ENCODE data around the gene LRRC4C.

The LRRC4C gene

GRCh38 chr11:41313226-41313625 is 146.2 kb downstream of the LRRC4C start:
- H3K27me3 ChIP-seq (replicated peaks; ENCODE audit: control insufficient read depth, insufficient read depth, low read length): no peaks in the 10 kb centered on the region
- no peak for TF ChIP-seq CTCF (IDR thresholded peaks at IDR 0.05; ENCODE audit: insufficient read depth, low read length, poor library complexity, severe bottlenecking)
- no peak for DNase-seq (ENCODE audit: extremely low read depth, insufficient read length)

GRCh38 chr11:41309716-41310115 is 149.7 kb downstream of the LRRC4C start:
- no peak overlapping the region for H3K4me3 ChIP-seq (replicated peaks; ENCODE audit: low read depth, low read length)
- no peaks in the 10 kb centered on the region for H3K36me3 ChIP-seq (ENCODE audit: control insufficient read depth, insufficient read depth, low read length)
- DNase-seq (ENCODE audit: extremely low read depth, insufficient read length): no peak
- peak; percentile 55 for TF ChIP-seq CTCF (IDR thresholded peaks at IDR 0.05; ENCODE audit: insufficient read depth, low read length, poor library complexity, severe bottlenecking)
- H3K27me3 ChIP-seq (replicated peaks; ENCODE audit: control insufficient read depth, insufficient read depth, low read length): no peaks in the 10 kb centered on the region

More at GRCh38 chr11:41313226-41313625, 146.2 kb downstream of the LRRC4C start:
- H3K4me3 ChIP-seq (replicated peaks; ENCODE audit: low read depth, low read length): no peak overlapping the region
- no peaks in the 10 kb centered on the region for H3K36me3 ChIP-seq (ENCODE audit: control insufficient read depth, insufficient read depth, low read length)

GRCh38 chr11:41309111-41309522 is 150.3 kb downstream of the LRRC4C start:
- TF ChIP-seq CTCF (IDR thresholded peaks at IDR 0.05; ENCODE audit: insufficient read depth, low read length, poor library complexity, severe bottlenecking): no peak
- Histone ChIP-seq H3K36me3 (ENCODE audit: control insufficient read depth, insufficient read depth, low read length) (no peaks in the 10 kb centered on the region), H3K27me3 (replicated peaks; ENCODE audit: control insufficient read depth, insufficient read depth, low read length) (no peaks in the 10 kb centered on the region), H3K4me3 (replicated peaks; ENCODE audit: low read depth, low read length) (peak overlapping the region; percentile 22)
- peak; percentile 84 for DNase-seq (ENCODE audit: extremely low read depth, insufficient read length)

GRCh38 chr11:41308286-41308685 is 151.2 kb downstream of the LRRC4C start:
- H3K4me3 ChIP-seq (replicated peaks; ENCODE audit: low read depth, low read length): no peak overlapping the region
- no peaks in the 10 kb centered on the region for H3K27me3 ChIP-seq (replicated peaks; ENCODE audit: control insufficient read depth, insufficient read depth, low read length)
- no peak for DNase-seq (ENCODE audit: extremely low read depth, insufficient read length)
- no peaks in the 10 kb centered on the region for H3K36me3 ChIP-seq (ENCODE audit: control insufficient read depth, insufficient read depth, low read length)
- no peak for TF ChIP-seq CTCF (IDR thresholded peaks at IDR 0.05; ENCODE audit: insufficient read depth, low read length, poor library complexity, severe bottlenecking)

GRCh38 chr11:41307296-41308080 is 152.0 kb downstream of the LRRC4C start:
- Histone ChIP-seq H3K27me3 (replicated peaks; ENCODE audit: control insufficient read depth, insufficient read depth, low read length) (no peaks in the 10 kb centered on the region), H3K36me3 (ENCODE audit: control insufficient read depth, insufficient read depth, low read length) (no peaks in the 10 kb centered on the region), H3K4me3 (replicated peaks; ENCODE audit: low read depth, low read length) (no peak overlapping the region)
- no peak for TF ChIP-seq CTCF (IDR thresholded peaks at IDR 0.05; ENCODE audit: insufficient read depth, low read length, poor library complexity, severe bottlenecking)
- peak; percentile 52 for DNase-seq (ENCODE audit: extremely low read depth, insufficient read length)
